H9 (cell line): Measurements from ENCODE around the gene TP73. TPM values are rescaled to one million over a fixed set of nuclear protein-coding genes. Genes with fewer than 3 reads are reported as not detected.

Experiments
- DNase-seq: peaks from one replicate; pipeline ENCODE4 v3.0.0-alpha.2; 2017
- H2AFZ ChIP-seq: one replicate; pipeline ENCODE4 v1.6.1; 2013; ENCODE audit warnings: mild to moderate bottlenecking, low read length, control low read depth, moderate library complexity
- H2AK5ac ChIP-seq: 2 replicates; pipeline ENCODE4 v1.6.1; 2013; ENCODE audit warnings: low read length, control low read depth, mixed read lengths; ENCODE audit not compliant: insufficient read length
- H2BK120ac ChIP-seq: one replicate; pipeline ENCODE4 v1.6.1; 2013; ENCODE audit warnings: low read depth, mild to moderate bottlenecking, low read length, control low read depth, inconsistent platforms; ENCODE audit not compliant: poor library complexity, severe bottlenecking
- H2BK12ac ChIP-seq: 2 replicates; pipeline ENCODE4 v1.6.1; 2013; ENCODE audit warnings: low read length, control low read depth, mixed read lengths, low read depth; ENCODE audit not compliant: insufficient read length
- H2BK15ac ChIP-seq: 2 replicates; pipeline ENCODE4 v1.6.1; 2013; ENCODE audit warnings: low read depth, low read length, control low read depth
- H2BK20ac ChIP-seq: one replicate; pipeline ENCODE4 v1.6.1; 2013; ENCODE audit warnings: low read depth, mild to moderate bottlenecking, low read length, control low read depth, inconsistent platforms; ENCODE audit not compliant: poor library complexity, severe bottlenecking
- H2BK5ac ChIP-seq: 2 replicates; pipeline ENCODE4 v1.6.1; 2013; ENCODE audit warnings: low read length, control low read depth, mixed read lengths; ENCODE audit not compliant: insufficient read length
- H3K14ac ChIP-seq: 2 replicates; pipeline ENCODE4 v1.6.1; 2013; ENCODE audit warnings: low read length, control low read depth; ENCODE audit not compliant: insufficient read depth
- H3K18ac ChIP-seq: 2 replicates; pipeline ENCODE4 v1.6.1; 2013; ENCODE audit warnings: low read depth, mild to moderate bottlenecking, mixed read lengths, low read length, control low read depth; ENCODE audit not compliant: insufficient read length
- H3K23ac ChIP-seq: 2 replicates; pipeline ENCODE4 v1.6.1; 2013; ENCODE audit warnings: low read length, control low read depth, mixed read lengths, low read depth; ENCODE audit not compliant: insufficient read length
- H3K23me2 ChIP-seq: 2 replicates; pipeline ENCODE4 v1.6.1; 2013; ENCODE audit warnings: low read depth, mild to moderate bottlenecking, mixed read lengths, low read length, control low read depth; ENCODE audit not compliant: insufficient read length, poor library complexity, severe bottlenecking
- H3K27ac ChIP-seq: 2 replicates; pipeline ENCODE4 v1.5.1; 2013; ENCODE audit warnings: low read length, control low read depth, mixed read lengths, low read depth; ENCODE audit not compliant: insufficient read length
- H3K27me3 ChIP-seq: 2 replicates; pipeline ENCODE4 v1.6.1; 2013; ENCODE audit warnings: low read length, control low read depth, inconsistent platforms; ENCODE audit not compliant: insufficient read depth
- H3K4ac ChIP-seq: 2 replicates; pipeline ENCODE4 v1.6.1; 2013; ENCODE audit warnings: low read depth, mild to moderate bottlenecking, control low read depth, inconsistent platforms, low read length, moderate library complexity
- H3K4me1 ChIP-seq: 2 replicates; pipeline ENCODE4 v1.6.1; 2013; ENCODE audit warnings: low read length, control low read depth, inconsistent platforms; ENCODE audit not compliant: insufficient read depth
- H3K4me2 ChIP-seq: 2 replicates; pipeline ENCODE4 v1.6.1; 2013; ENCODE audit warnings: low read length, control low read depth, mixed read lengths; ENCODE audit not compliant: insufficient read length, insufficient read depth
- H3K56ac ChIP-seq: 2 replicates; pipeline ENCODE4 v1.6.1; 2013; ENCODE audit warnings: low read depth, mild to moderate bottlenecking, mixed read lengths, low read length, control low read depth; ENCODE audit not compliant: insufficient read length
- H3K79me1 ChIP-seq: 2 replicates; pipeline ENCODE4 v1.6.1; 2013; ENCODE audit warnings: low read depth, mild to moderate bottlenecking, moderate library complexity, low read length, control low read depth, inconsistent platforms; ENCODE audit not compliant: insufficient read depth, poor library complexity, severe bottlenecking
- H3K79me2 ChIP-seq: 2 replicates; pipeline ENCODE4 v1.6.1; 2013; ENCODE audit warnings: low read length, control low read depth, inconsistent platforms; ENCODE audit not compliant: insufficient read depth
- H3K9ac ChIP-seq: 2 replicates; pipeline ENCODE4 v1.6.1; 2013; ENCODE audit warnings: low read length, control low read depth, mixed read lengths; ENCODE audit not compliant: insufficient read length; ENCODE audit errors: extremely low read depth
- H3K9me3 ChIP-seq: one replicate; pipeline ENCODE4 v1.6.1; 2013; ENCODE audit warnings: low read depth, low read length, inconsistent platforms; ENCODE audit not compliant: control insufficient read depth
- H3T11ph ChIP-seq: one replicate; pipeline ENCODE4 v1.6.1; 2013; ENCODE audit warnings: mild to moderate bottlenecking, low read length, control low read depth, inconsistent platforms
- H4K20me1 ChIP-seq: one replicate; pipeline ENCODE4 v1.6.1; 2013; ENCODE audit not compliant: control insufficient read depth, insufficient read length, insufficient read depth
- H4K5ac ChIP-seq: 2 replicates; pipeline ENCODE4 v1.6.1; 2013; ENCODE audit warnings: low read depth, mild to moderate bottlenecking, mixed read lengths, low read length, control low read depth; ENCODE audit not compliant: insufficient read length
- H4K8ac ChIP-seq: replicated peaks from 2 replicates; pipeline ENCODE4 v1.6.1; 2013; ENCODE audit warnings: low read length, control low read depth, mixed read lengths, low read depth; ENCODE audit not compliant: insufficient read length
- H4K91ac ChIP-seq: 2 replicates; pipeline ENCODE4 v1.6.1; 2013; ENCODE audit warnings: low read depth, mild to moderate bottlenecking, moderate library complexity, mixed read lengths, low read length, control low read depth; ENCODE audit not compliant: insufficient read length
- H3K27ac Mint-ChIP-seq, 3 experiments: 2 replicates in 2 of 3; 3 replicates in 1 of 3; pipeline ENCODE4 v1.8.0; 2020 to 2021; ENCODE audit warnings: mixed read lengths in 3 of 3, mild to moderate bottlenecking in 1 of 3, moderate library complexity in 1 of 3
- H3K27me3 Mint-ChIP-seq: 2 replicates; pipeline ENCODE4 v1.8.0; 2021; ENCODE audit warnings: low read depth, mild to moderate bottlenecking, moderate library complexity, mixed read lengths
- H3K36me3 Mint-ChIP-seq, 3 experiments: 2 replicates in 2 of 3; 3 replicates in 1 of 3; pipeline ENCODE4 v1.8.0; 2020 to 2021; ENCODE audit warnings: low read depth in 3 of 3, mixed read lengths in 3 of 3; ENCODE audit not compliant: insufficient read depth in 1 of 3
- H3K4me1 Mint-ChIP-seq, 2 experiments: 2 replicates each; pipeline ENCODE4 v1.8.0; 2020; ENCODE audit warnings: mixed read lengths in 2 of 2
- H3K4me3 Mint-ChIP-seq, 2 experiments: 2 replicates in 1 of 2; 3 replicates in 1 of 2; pipeline ENCODE4 v1.8.0; 2020 to 2021; ENCODE audit warnings: mild to moderate bottlenecking in 2 of 2, mixed read lengths in 2 of 2, moderate library complexity in 1 of 2
- H3K9me3 Mint-ChIP-seq, 2 experiments: 2 replicates in 1 of 2; 3 replicates in 1 of 2; pipeline ENCODE4 v1.8.0; 2020; ENCODE audit warnings: mild to moderate bottlenecking in 2 of 2, mixed read lengths in 2 of 2, moderate library complexity in 1 of 2
- CTCF ChIP-seq: fragments of 200-600 bp; sonication (generic); conservative IDR thresholded peaks from 3 replicates; pipeline ENCODE4 v1.8.0; 2021; ENCODE audit warnings: antibody characterized with exemption, mild to moderate bottlenecking
- WGBS: extraction: QIAGEN DNeasy Blood & Tissue Kit; methylation state at CpG from one replicate; pipeline ENCODE4 v1.1.7; 2013; ENCODE audit warnings: missing lambda C conversion rate, low lambda C conversion rate, mixed read lengths; ENCODE audit not compliant: insufficient read length; ENCODE audit errors: extremely low coverage; 5-methylcytosine and 5-hydroxymethylcytosine counted together
- total RNA-seq: library from RNA; stranded (reverse); gene quantifications from 2 replicates; pipeline ENCODE4 v1.2.1, GENCODE V29; 2021

TP73 gene
- total RNA-seq, 1 experiment from 2014 or later = 4.7 TPM

- H2BK12ac ChIP-seq = no peak overlapping the region
- no peak overlapping the region for H2BK120ac ChIP-seq
- H3K4me2 ChIP-seq = peak overlapping the region; percentile 65
- no peak overlapping the region for H2BK15ac ChIP-seq
- H4K5ac ChIP-seq = no peak overlapping the region
- H3K9me3 ChIP-seq = no peaks in the 10 kb centered on the region
- H3K23ac ChIP-seq = no peak overlapping the region
- H4K20me1 ChIP-seq = no peaks in the 10 kb centered on the region
- Mint-ChIP-seq H3K4me3 (peak overlapping the region; percentile 64 to 85), H3K9me3 (peaks cover 0 to 2% of the 10 kb centered on the region in 2 experiments; a peak in 1 of 5 replicates), H3K36me3 (peaks cover 0 to 13% (median 6%) of the 10 kb centered on the region in 3 experiments; a peak in 6 of 7 replicates), H3K4me1 (peaks cover 15 to 17% of the 10 kb centered on the region in 2 experiments), H3K27me3 (peaks cover 59% of the 10 kb centered on the region), H3K27ac (no peak overlapping the region)
- no peak overlapping the region for H3K27ac ChIP-seq
- H3K4me1 ChIP-seq = no peaks in the 10 kb centered on the region
- no peak overlapping the region; the same call in 1 of the 2 replicates for H3K14ac ChIP-seq
- no peak overlapping the region for H3K9ac ChIP-seq
- peaks cover 40% of the 10 kb centered on the region for H3K27me3 ChIP-seq
- no peak overlapping the region for H2BK5ac ChIP-seq
- H4K8ac ChIP-seq = no peak overlapping the region
- H3T11ph ChIP-seq = no peak overlapping the region
- peaks cover 28% of the 10 kb centered on the region for H3K23me2 ChIP-seq
- no peak overlapping the region for H4K91ac ChIP-seq
- no peak overlapping the region for H2AK5ac ChIP-seq
- H3K56ac ChIP-seq = no peak overlapping the region
- H2AFZ ChIP-seq = no peak overlapping the region
- H3K4ac ChIP-seq = no peak overlapping the region
- H2BK20ac ChIP-seq = no peak overlapping the region
- no peak for TF ChIP-seq CTCF
- H3K18ac ChIP-seq = no peak overlapping the region
- WGBS = no CpG with 5 or more reads among the region's 83 CpGs
- H3K79me1 ChIP-seq = no peaks in the 10 kb centered on the region
- peak; percentile 67 for DNase-seq
- peaks cover 3% of the 10 kb centered on the region; the same call in 1 of the 2 replicates for H3K79me2 ChIP-seq
Measured at GRCh38 chr1:3651026-3651929, 1.0 kb upstream of the TP73 start.
